Kidney capillary endothelial cell (primary cell): Measurements from ENCODE around the gene NSFL1C.

ENCODE experiments used
- DNase-seq: peaks from one replicate; pipeline ENCODE4 v3.0.0-alpha.2; 2018; ENCODE audit warnings: low spot score

NSFL1C gene

GRCh38 chr20:1460275-1460674 is 6.4 kb downstream of the NSFL1C start:
- no peak for DNase-seq

- no peak for DNase-seq
Measured at GRCh38 chr20:1457992-1458391, 8.7 kb downstream of the NSFL1C start.

- no peak for DNase-seq
Measured at GRCh38 chr20:1456300-1456699, 10.3 kb downstream of the NSFL1C start.

- DNase-seq = no peak
Measured at GRCh38 chr20:1450926-1451491, 15.6 kb downstream of the NSFL1C start.

GRCh38 chr20:1449370-1449769 is 17.3 kb downstream of the NSFL1C start:
- DNase-seq = no peak

GRCh38 chr20:1448081-1448620 is 18.5 kb downstream of the NSFL1C start:
- DNase-seq = no peak

- DNase-seq = no peak
Measured at GRCh38 chr20:1446536-1446935, 20.1 kb downstream of the NSFL1C start.

- DNase-seq = no peak
Measured at GRCh38 chr20:1443085-1443484, 23.6 kb downstream of the NSFL1C start.

GRCh38 chr20:1442304-1442703 is 24.3 kb downstream of the NSFL1C start:
- no peak for DNase-seq

GRCh38 chr20:1441133-1441532 is 25.5 kb downstream of the NSFL1C start:
- DNase-seq = no peak

- DNase-seq = no peak
Measured at GRCh38 chr20:1440024-1440423, 26.6 kb downstream of the NSFL1C start.

GRCh38 chr20:1438361-1438760 is 28.3 kb downstream of the NSFL1C start:
- DNase-seq = no peak

GRCh38 chr20:1437235-1437904 is 29.3 kb downstream of the NSFL1C start:
- DNase-seq = peak; percentile 85

- DNase-seq = no peak
Measured at GRCh38 chr20:1436263-1436662, 30.4 kb downstream of the NSFL1C start.

GRCh38 chr20:1435337-1435699 is 31.3 kb downstream of the NSFL1C start:
- DNase-seq = no peak

- DNase-seq = peak; percentile 72
Measured at GRCh38 chr20:1434571-1435336, 31.9 kb downstream of the NSFL1C start.

GRCh38 chr20:1431158-1431557 is 35.5 kb downstream of the NSFL1C start:
- DNase-seq = no peak

- DNase-seq = no peak
Measured at GRCh38 chr20:1430004-1430451, 36.6 kb downstream of the NSFL1C start.

GRCh38 chr20:1429143-1429728 is 37.4 kb downstream of the NSFL1C start:
- no peak for DNase-seq

- no peak for DNase-seq
Measured at GRCh38 chr20:1427457-1428054, 39.1 kb downstream of the NSFL1C start.

- no peak for DNase-seq
Measured at GRCh38 chr20:1426231-1426849, 40.3 kb downstream of the NSFL1C start.

- no peak for DNase-seq
Measured at GRCh38 chr20:1424336-1424735, 42.3 kb downstream of the NSFL1C start.
